Body of pancreas (tissue), 4 donors: ENCODE results near the gene DCUN1D4.

Experiments used
- POLR2A ChIP-seq, 3 donors: fragments of 450-650 bp; IDR thresholded peaks; one replicate each; pipeline ENCODE4 v1.6.1; 2016; ENCODE audit warnings: antibody characterized with exemption in 3 of 3, mild to moderate bottlenecking in 2 of 3
- TF ChIP-seq, protein P1 (sequence below), 7 experiments: fragments of 450-650 bp in 4 of 7; fragments of 200-600 bp in 3 of 7; sonication (generic) in 3 of 7; IDR thresholded peaks; one replicate each; pipeline ENCODE4 v1.5.1; 2016 to 2019; ENCODE audit warnings: antibody characterized with exemption in 7 of 7

- TF ChIP-seq POLR2A (IDR thresholded peaks at IDR 0.05): no peak
- TF ChIP-seq, protein P1, sequence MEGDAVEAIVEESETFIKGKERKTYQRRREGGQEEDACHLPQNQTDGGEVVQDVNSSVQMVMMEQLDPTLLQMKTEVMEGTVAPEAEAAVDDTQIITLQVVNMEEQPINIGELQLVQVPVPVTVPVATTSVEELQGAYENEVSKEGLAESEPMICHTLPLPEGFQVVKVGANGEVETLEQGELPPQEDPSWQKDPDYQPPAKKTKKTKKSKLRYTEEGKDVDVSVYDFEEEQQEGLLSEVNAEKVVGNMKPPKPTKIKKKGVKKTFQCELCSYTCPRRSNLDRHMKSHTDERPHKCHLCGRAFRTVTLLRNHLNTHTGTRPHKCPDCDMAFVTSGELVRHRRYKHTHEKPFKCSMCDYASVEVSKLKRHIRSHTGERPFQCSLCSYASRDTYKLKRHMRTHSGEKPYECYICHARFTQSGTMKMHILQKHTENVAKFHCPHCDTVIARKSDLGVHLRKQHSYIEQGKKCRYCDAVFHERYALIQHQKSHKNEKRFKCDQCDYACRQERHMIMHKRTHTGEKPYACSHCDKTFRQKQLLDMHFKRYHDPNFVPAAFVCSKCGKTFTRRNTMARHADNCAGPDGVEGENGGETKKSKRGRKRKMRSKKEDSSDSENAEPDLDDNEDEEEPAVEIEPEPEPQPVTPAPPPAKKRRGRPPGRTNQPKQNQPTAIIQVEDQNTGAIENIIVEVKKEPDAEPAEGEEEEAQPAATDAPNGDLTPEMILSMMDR (IDR thresholded peaks at IDR 0.05): no peak
Measured at GRCh38 chr4:51836549-51836948, 6.4 kb upstream of the DCUN1D4 start.
